ENCODE results near the gene CBX1.

DNA sequence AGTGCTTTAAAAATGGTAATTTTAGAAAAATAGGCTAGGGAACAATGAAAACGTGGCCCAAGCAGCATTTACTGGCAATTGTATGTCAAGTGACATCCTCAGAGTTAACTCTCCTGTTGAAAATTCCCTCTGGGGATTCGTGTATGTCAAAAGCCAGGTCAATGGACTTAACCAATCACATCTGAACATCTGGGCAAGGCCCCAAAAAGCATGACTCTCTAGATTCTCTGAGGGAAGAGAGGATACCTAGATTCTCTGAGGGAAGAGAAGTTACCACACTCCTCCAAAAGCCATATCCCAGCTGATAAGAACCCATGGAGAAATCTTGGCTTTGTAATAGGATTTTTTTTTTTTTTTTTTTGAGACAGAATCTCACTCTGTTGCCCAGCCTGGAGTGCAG lies 29.6 kb downstream of the CBX1 start:
- TF ChIP-seq, protein P1, sequence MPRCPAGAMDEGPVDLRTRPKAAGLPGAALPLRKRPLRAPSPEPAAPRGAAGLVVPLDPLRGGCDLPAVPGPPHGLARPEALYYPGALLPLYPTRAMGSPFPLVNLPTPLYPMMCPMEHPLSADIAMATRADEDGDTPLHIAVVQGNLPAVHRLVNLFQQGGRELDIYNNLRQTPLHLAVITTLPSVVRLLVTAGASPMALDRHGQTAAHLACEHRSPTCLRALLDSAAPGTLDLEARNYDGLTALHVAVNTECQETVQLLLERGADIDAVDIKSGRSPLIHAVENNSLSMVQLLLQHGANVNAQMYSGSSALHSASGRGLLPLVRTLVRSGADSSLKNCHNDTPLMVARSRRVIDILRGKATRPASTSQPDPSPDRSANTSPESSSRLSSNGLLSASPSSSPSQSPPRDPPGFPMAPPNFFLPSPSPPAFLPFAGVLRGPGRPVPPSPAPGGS (IDR thresholded peaks at IDR 0.05), result no peak
- TF ChIP-seq, protein P2, sequence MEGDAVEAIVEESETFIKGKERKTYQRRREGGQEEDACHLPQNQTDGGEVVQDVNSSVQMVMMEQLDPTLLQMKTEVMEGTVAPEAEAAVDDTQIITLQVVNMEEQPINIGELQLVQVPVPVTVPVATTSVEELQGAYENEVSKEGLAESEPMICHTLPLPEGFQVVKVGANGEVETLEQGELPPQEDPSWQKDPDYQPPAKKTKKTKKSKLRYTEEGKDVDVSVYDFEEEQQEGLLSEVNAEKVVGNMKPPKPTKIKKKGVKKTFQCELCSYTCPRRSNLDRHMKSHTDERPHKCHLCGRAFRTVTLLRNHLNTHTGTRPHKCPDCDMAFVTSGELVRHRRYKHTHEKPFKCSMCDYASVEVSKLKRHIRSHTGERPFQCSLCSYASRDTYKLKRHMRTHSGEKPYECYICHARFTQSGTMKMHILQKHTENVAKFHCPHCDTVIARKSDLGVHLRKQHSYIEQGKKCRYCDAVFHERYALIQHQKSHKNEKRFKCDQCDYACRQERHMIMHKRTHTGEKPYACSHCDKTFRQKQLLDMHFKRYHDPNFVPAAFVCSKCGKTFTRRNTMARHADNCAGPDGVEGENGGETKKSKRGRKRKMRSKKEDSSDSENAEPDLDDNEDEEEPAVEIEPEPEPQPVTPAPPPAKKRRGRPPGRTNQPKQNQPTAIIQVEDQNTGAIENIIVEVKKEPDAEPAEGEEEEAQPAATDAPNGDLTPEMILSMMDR (IDR thresholded peaks at IDR 0.05), result no peak
- TF ChIP-seq, protein P3, sequence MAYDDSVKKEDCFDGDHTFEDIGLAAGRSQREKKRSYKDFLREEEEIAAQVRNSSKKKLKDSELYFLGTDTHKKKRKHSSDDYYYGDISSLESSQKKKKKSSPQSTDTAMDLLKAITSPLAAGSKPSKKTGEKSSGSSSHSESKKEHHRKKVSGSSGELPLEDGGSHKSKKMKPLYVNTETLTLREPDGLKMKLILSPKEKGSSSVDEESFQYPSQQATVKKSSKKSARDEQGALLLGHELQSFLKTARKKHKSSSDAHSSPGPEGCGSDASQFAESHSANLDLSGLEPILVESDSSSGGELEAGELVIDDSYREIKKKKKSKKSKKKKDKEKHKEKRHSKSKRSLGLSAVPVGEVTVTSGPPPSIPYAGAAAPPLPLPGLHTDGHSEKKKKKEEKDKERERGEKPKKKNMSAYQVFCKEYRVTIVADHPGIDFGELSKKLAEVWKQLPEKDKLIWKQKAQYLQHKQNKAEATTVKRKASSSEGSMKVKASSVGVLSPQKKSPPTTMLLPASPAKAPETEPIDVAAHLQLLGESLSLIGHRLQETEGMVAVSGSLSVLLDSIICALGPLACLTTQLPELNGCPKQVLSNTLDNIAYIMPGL (CRISPR knock-in tag; IDR thresholded peaks at IDR 0.05; ENCODE audit: borderline replicate concordance), result no peak
- TF ChIP-seq SMC3 (IDR thresholded peaks at IDR 0.05) (no peak), MAFK (IDR thresholded peaks at IDR 0.05; ENCODE audit: partially characterized antibody) (no peak), HOXA7 (CRISPR knock-in tag; IDR thresholded peaks at IDR 0.05) (no peak), ZC3H11A (IDR thresholded peaks at IDR 0.05) (no peak)
- TF ChIP-seq, protein P4, sequence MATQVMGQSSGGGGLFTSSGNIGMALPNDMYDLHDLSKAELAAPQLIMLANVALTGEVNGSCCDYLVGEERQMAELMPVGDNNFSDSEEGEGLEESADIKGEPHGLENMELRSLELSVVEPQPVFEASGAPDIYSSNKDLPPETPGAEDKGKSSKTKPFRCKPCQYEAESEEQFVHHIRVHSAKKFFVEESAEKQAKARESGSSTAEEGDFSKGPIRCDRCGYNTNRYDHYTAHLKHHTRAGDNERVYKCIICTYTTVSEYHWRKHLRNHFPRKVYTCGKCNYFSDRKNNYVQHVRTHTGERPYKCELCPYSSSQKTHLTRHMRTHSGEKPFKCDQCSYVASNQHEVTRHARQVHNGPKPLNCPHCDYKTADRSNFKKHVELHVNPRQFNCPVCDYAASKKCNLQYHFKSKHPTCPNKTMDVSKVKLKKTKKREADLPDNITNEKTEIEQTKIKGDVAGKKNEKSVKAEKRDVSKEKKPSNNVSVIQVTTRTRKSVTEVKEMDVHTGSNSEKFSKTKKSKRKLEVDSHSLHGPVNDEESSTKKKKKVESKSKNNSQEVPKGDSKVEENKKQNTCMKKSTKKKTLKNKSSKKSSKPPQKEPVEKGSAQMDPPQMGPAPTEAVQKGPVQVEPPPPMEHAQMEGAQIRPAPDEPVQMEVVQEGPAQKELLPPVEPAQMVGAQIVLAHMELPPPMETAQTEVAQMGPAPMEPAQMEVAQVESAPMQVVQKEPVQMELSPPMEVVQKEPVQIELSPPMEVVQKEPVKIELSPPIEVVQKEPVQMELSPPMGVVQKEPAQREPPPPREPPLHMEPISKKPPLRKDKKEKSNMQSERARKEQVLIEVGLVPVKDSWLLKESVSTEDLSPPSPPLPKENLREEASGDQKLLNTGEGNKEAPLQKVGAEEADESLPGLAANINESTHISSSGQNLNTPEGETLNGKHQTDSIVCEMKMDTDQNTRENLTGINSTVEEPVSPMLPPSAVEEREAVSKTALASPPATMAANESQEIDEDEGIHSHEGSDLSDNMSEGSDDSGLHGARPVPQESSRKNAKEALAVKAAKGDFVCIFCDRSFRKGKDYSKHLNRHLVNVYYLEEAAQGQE (IDR thresholded peaks at IDR 0.05), result no peak

All from A549 (cell line).